AG09309 (cell line): Measurements from ENCODE around the gene RNASE1.
"Not testable (repeated sequence)": the region's sequence is repeated elsewhere in the genome, so short reads cannot be mapped to it uniquely, and the experiment has no call there.

Experiments used
- DNase-seq: peaks from one replicate; pipeline ENCODE4 v3.0.0-alpha.2; 2010; ENCODE audit warnings: low read depth
- H3K4me3 ChIP-seq: 2 replicates; pipeline ENCODE4 v1.5.1; 2011; ENCODE audit warnings: mild to moderate bottlenecking, low read depth, low read length, moderate library complexity; ENCODE audit not compliant: control insufficient read depth
- CTCF ChIP-seq: IDR thresholded peaks from 2 replicates; pipeline ENCODE4 v1.5.1; 2011; ENCODE audit warnings: mild to moderate bottlenecking, low read depth, low read length, inconsistent platforms; ENCODE audit not compliant: insufficient read depth, control insufficient read depth; ENCODE audit errors: missing control alignments

RNASE1 gene

GRCh38 chr14:20820063-20820904, 17.6 kb upstream of the RNASE1 start:
- DNase-seq: no peak
- H3K4me3 ChIP-seq: no peak overlapping the region
- TF ChIP-seq CTCF: no peak

DNA sequence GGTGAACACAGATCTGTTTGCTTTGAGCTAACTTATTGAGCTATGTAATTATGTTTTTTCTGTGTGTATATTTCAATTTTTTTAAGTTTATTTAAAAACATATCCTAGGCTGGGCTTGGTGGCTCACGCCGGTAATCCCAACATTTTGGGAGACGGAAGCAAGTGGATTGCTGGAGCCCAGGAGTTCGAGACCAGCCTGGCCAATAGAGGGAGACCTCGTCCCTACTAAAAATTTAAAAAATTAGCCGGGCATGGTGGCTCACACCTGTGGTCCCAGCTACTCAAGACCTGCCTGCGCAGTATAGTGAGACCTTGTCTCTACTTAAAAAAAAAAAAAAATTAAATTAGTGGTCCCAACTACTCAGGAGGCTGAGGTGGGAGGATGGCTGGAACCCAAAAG, 16.2 kb upstream of the RNASE1 start:
- no peak overlapping the region for H3K4me3 ChIP-seq
- no peak for DNase-seq
- no peak for TF ChIP-seq CTCF

GRCh38 chr14:20815946-20816345, 13.3 kb upstream of the RNASE1 start:
- H3K4me3 ChIP-seq, DNase-seq: not testable (repeated sequence)

GRCh38 chr14:20811986-20812975, 9.6 kb upstream of the RNASE1 start:
- no peak overlapping the region for H3K4me3 ChIP-seq
- TF ChIP-seq CTCF: no peak
- no peak for DNase-seq

DNA sequence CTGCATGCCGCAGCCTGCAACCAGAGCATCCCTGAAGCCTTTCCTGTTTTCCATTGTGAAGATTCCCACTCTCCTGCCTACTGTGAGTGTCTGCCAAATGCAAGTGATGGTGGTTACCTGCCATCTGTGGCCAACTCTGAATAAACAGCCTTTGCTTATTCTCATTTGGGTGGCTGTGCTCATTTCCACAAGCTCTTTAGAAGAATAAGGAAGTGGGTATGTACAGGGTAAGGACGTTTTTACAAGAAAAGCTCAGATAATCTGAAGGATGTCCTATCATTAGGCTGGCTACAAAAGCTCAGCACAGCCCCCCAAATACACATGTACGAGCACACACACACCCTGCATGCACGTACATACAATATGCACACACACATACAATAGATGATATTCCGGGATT, 7.3 kb upstream of the RNASE1 start:
- no peak for DNase-seq
- no peak for TF ChIP-seq CTCF
- H3K4me3 ChIP-seq: no peak overlapping the region

DNA sequence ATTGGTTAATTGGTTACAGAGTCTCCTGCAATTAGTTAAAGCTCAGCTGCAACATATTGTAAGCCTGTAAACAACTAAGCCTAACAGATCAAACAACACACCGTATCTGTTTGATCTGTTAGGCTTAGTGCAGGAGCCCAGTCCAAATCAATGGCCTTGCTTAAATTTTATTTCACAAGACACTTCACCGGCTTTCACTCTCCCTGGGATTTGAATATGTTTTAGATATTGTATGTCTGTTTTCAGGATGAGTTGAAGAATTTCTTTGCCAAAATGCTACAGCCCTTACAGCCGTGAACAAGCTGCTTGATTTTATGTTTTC, 5.5 kb upstream of the RNASE1 start:
- no peak overlapping the region for H3K4me3 ChIP-seq
- no peak for TF ChIP-seq CTCF
- DNase-seq: no peak
